GM19023 (cell line): ENCODE results near the gene HEY2.
"Not testable (repeated sequence)": the region's sequence is repeated elsewhere in the genome, so short reads cannot be mapped to it uniquely, and the experiment has no call there.

Source experiments
- ATAC-seq: cut with Tn5 transposase; IDR thresholded peaks from one replicate; pipeline ENCODE4 v1.9.1; 2021; ENCODE audit warnings: mild to moderate bottlenecking, moderate library complexity; ENCODE audit not compliant: unreplicated experiment

Gene HEY2

DNA sequence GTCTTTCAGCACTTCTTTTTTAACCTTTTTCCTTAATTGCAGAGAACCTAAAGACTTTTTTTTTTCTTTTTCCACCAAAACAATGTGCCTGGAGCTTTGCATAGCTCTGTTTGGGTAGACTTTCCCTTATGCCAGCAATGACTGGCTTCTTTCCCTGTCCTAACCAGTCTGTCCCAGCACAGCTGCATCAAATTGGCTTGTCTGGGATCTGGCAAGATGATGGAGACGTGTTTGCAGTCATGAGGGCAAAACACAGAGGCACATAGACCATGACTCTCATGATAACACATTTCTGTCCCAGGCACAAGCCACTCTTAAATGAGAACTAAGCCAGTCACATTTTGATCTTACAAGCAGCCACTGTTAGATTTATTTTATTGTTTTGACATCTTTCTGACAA lies 16.5 kb downstream of the HEY2 start:
- no peak for ATAC-seq

DNA sequence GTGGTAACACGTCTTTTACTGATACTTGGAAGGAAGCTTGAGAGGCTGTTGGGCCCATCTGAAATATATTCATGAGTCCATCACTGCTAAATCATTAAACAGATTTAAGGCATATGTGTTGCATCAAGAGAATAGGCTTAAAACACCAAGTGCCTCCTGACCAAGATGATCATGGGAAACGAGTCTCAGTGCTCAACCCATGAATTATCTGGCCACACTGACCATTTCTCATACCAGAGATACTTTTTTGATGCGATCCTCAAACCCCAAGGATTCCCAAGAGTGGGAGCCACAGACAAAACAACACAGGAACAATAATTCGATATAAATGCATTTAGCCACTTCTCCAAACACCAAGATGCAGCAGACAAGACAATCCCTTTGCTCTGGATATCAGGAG lies 17.2 kb downstream of the HEY2 start:
- no peak for ATAC-seq

DNA sequence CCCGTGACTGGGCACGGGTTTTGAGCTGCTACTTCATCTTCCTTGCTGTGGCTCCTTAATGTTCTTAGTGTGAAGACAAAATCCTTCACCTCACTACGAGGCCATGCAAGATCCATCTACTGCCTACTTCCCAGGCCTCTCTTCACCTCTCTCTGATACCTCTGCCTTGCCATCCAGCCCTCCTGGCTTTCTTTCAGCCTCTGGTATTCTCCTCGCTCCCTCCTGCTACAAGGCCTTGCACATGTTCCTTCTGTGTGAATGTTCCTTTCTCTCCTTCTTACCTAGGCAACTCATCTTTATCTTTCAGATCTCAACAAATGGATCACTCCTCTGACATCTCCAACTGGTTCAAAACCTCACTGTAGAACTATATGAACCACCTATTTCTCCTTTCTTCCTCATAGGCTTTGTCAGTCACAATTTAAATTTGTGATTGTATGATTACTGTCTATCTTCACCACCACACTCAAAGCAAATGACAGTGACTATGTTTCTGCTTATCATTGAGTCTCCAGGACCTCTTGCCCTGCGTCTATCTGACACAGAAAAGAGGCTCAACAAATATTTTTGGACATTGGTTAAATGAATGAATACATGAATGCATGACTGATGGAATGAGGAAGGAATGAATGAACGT lies 19.8 kb downstream of the HEY2 start:
- no peak for ATAC-seq

DNA sequence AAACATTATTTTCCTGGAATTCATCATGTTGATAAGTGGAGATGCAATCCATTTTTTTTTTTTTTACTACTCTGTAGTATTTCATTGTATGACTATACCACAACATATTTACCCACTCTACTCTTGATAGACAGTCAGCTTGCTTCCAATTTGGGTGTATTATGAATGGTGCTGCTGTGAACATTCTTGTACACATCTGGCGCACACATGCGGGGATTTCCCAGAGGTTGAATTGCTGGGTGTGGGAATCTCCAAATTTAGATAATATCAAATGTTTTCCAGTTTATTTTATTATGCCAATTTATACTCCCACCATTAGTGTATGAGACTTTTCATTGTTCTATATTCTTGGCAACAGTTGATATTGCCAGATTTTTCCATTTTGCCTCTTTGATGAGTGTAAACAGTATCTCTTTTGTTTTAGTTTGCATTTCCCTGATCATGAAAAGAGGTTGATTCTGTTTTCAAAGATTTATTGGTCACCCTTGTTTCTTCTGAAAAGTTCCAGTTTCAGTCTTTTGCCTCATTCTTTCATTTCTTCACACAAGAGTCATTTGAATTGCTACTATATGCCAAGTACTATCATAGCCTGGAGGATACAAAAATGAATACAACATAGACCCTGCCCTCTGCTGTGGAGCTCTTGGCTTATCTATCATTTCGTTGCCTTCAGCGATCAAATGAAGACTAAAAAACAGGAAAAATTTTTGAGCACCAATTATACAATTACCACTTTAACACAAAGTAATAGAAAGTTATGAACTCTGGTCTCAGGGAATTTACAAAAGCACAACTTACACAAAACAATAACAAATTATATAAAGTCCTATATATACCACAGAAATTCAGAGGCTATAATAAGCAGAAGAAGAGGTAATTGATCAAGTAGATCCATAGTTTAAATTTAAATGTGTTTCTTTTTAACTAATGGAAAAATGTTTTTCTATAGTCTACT lies 24.2 kb downstream of the HEY2 start:
- no peak for ATAC-seq

DNA sequence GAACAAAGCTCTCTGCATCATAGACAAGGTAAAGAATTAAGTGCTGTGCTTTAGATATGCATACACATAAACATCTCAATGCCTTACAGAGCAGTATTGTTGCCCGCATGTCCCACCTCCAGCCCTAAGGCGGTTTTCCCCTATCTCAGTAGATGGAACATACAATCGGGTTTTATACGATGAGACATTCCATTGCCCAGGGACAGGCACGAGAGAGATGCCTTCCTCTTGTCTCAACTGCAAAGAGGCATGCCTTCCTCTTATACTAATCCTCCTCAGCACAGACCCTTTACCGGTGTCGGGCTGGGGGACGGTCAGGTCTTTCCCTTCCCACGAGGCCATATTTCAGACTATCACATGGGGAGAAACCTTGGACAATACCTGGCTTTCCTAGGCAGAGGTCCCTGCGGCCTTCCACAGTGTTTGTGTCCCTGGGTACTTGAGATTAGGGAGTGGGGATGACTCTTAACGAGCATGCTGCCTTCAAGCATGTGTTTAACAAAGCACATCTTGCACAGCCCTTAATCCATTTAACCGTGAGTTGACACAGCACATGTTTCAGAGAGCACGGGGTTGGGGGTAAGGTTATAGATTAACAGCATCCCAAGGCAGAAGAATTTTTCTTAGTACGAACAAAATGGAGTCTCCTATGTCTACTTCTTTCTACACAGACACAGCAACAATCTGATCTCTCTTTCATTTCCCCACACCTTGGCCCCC lies 26.8 kb downstream of the HEY2 start:
- not testable (repeated sequence) for ATAC-seq

DNA sequence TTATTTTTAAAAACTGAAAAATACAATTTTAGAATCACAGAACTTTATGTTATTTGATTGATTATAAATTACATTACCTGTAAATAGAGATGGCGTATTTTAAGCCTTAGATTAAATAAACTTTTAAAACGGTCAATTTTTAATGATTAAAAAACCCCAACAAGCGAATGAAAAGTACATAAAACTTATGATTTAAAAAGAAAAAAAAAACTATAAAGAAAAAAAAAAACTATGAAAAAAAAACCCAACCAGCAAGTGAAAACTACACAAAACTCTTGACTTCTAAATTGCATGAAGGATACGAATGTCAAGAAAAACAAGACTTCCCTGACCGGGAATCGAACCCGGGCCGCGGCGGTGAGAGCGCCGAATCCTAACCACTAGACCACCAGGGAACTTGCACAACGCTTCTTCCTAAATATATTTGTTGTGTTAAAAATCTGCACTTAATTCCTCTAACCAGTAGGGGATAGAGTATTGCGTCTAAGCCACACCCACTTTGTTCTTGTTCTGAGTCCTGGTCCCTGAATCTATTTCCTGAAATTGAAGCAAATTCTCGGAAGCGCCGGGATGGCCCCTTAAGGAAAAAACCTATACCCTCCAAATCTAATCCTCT lies 30.6 kb downstream of the HEY2 start:
- ATAC-seq = peak; percentile 81

DNA sequence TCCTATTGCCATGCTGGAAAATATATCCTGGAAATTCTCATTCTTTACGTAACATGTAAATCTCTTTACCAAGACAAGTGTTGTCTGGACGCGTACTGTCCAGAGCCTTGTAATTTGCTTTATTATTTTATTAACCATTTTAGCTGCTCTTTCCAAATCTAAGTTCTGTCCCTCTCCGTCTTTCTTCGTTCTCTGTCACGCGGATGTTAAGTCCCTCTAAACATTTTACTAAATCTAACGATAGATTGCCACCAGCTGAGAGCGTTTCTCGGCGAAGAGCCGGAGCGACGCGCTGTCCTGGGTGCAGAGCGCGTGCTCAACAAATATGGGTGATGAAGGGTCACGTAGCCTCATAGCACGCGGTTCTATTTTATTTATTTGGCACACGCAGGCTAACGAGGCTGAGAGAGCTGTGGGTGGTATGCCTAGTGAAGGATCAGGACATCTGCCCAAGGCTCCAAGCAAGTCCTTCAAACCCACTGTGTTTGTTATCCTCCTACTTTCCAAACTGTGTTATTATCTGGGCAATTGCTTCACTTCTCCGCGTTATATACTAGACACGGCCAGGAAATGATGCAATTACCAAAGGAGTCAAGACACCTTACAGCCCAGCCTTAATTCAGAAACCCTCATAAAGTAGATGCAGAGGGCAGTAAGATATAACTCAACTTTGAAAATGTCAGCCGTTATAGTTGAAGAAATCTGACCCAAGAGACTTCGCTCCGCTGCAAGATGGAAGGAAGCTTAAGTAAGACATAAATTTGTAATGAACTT lies 31.3 kb downstream of the HEY2 start:
- peak; percentile 84 for ATAC-seq

DNA sequence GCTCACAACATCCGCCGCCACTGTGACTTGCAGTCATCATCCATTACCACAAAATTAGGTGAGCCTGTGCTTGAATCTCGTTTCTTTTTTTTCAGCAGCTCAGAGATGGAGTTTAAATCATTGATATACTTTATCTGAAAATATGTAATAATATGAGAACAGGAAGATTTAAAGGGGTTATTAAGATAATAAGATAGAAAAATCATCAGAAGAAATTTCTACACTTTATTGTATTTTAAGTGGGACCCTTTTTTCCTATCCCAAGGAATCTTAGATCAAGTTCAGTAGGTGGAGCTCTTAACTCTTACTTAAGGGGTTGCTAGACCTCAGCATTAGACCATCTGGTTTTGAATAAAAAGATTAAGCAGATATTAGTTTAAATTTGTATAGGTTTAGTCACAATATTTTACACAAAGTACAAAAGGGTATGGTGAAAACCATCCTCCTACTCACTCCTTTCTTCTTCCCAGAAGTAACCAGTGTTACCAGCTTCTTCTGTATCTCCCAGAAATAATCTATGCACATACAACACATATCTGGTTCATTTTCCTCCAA lies 32.0 kb downstream of the HEY2 start:
- ATAC-seq = peak; percentile 40

DNA sequence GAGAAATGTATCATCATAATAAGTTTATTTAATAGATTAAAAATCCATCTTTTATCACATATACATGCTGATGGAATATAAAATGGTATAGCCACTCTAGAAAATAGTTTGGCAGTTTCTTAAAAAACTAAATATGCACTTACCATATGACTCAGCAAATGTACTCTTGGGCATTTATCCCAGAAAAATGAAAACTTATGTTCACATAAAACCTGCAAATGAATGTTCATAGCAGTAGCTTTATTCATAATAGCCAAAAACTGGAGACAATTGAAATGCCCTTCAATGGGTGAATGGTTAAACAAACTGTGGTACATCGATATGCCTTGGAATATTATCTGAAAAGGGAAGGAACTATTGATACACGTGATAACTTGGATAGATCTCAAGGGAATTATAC lies 34.9 kb downstream of the HEY2 start:
- ATAC-seq = no peak

DNA sequence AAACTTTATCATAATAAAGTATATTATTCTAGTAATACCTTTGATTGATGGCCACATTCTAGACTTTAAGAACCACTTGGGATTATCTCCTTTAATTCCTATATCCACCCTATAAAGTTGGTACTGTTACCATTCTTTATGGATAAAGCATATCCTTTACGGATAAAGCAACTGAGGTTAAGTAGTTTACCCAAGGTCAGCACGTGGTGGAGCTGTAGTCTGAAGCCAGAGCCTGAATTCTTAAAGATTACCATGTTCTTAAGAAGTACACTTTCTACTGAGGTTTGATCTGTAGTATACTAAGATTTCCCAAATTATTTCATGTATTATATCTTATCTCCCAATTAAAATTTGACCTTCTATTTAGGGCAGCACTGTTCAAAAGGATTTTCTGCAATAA lies 38.4 kb downstream of the HEY2 start:
- no peak for ATAC-seq

DNA sequence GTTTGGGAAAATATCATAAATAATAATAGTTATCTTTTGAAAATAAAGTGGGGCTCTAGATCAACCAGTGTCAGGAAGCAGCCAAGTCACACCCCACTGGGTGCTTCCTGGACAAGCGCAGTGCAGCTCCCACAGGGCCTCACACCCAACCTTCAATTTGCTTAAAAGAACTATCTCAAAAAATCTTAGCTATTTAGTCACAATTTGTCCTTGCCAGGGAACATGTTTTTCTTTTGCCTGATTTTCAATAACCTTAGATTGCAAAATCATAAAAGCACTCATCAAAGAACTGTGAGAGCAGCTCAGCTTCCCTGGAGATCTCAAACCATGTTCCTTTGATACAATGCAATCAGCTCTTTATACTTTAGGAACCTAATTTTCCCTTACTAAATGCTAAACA lies 39.7 kb downstream of the HEY2 start:
- ATAC-seq = no peak

DNA sequence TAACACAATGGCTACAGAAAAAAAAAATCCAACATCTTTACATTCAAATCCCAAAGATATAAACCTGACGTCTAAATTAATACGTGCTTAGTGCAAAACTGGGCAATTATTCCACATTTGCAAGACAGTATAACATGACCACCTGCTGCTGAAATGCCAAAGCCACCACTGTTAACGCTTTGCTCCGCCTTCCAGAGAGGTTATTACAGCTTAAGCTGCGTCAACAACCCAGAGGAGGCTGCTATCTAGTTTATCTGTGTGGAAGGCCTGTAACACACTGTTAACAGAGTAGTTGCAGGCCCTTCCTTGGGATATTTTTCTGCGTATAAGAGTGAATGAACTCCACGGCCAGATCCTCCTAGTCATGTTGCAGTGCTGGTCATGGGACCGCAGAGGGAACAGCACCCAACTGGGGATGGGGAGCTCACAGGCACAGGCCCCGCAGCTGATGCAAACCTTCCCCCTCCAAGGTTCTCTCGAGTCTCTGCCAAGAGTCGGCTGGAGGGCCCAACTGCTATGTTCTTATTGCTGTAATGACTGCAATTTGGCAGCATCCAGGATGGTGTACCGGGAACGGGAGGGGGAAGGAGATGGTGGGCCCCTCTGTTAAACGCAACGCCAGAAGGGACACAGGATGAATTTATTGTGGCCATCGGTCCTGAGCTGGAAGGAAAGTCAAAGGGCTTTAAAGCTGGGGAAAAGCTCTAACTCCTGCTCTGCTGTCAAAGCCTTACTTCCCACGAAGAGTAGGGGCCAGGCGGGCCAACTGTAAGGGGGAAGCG lies 40.3 kb downstream of the HEY2 start:
- peak; percentile 24 for ATAC-seq

DNA sequence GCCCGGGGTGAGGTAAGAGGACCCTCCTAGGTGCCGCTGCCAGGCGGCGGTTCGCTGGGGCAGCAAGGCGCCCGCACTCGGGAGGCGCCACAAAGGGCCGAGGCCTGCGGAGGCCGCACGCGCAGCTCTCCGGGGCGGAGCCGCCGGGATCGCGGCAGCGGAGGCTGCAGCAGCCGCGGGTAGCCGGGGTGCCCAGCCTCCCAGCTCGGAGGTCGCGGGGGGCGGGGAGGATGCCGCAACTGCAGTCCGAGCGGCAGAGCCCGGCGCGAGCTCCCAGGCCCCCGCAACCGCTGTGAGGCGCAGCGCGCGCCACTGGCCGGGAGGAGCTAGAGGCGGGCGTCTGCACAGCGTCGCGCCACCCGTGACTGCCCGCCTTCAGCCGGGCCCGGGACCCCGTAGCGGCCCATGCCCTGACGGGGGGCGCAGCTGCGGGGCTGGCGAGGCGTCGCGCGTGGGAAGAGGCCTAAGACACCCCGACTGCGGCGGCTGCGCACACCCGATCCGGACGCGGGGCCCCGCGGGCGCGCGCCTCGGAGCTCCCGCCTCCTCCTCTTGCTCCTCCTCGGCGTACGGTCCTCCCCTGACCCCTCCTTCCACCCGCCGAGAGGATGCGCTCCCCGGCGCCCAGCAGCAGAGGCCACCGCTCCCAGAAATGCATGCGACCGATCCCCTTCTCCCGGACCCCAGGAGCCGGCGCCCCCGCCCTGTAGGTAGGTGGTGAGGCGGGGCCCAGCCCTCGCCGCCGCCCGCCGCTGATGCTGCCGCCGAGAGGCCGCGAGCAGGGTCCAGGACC lies 41.1 kb downstream of the HEY2 start, which contains the start of gene NCOA7:
TSS of gene NCOA7 (plus strand) at position 603 of the 793 bp plus-strand sequence. CDS start 24,395 bp downstream, outside the sequence.
- ATAC-seq = peak; percentile 82

DNA sequence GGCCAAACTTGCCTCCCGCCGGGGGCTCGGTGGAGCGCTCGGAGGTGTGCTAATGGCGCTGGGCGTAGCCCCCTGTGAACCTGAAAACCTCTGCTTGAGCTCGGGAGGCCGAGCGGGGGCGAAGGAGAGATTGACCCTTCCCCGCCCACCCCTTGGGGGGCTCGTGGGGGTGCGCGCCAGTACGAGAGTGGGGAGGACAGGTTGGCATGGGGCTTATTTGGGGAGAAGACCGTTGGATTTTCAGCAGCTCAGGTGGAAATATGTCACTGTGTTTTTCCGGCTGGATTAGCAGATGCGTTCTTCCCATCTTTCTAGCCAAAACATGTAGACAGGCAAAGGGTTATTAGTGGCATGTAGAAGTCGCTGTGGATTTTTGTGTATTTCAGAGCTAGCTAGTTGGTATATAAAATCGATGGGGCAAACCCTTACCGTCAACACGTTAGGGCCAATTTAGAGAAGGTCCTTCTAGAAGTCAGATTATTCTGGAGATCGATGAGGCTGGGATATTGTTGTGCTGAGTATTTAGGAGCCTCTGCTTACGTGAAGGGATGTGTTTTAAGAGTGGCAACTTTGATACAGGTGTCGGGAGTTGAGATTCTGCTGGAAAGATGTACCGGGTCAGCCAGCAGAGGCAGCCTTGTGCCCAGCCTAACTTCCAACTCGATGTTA lies 41.9 kb downstream of the HEY2 start:
- ATAC-seq = peak; percentile 39

DNA sequence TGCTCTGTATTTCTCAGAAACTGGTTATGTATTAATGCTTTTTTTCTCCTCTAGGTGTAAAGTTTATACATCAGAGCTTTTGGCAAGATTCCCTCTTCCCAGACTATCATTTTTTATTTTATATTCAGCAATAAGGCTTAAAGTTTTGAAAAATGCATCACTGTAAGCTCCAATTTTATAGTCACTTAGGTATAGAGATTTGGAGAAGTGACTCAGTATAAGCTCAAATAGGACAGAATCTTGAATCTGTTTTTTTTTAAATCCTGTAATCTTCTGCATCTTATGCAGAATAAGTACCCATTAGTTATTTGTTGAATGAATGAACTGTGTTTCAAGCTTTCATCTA lies 42.4 kb downstream of the HEY2 start:
- no peak for ATAC-seq

DNA sequence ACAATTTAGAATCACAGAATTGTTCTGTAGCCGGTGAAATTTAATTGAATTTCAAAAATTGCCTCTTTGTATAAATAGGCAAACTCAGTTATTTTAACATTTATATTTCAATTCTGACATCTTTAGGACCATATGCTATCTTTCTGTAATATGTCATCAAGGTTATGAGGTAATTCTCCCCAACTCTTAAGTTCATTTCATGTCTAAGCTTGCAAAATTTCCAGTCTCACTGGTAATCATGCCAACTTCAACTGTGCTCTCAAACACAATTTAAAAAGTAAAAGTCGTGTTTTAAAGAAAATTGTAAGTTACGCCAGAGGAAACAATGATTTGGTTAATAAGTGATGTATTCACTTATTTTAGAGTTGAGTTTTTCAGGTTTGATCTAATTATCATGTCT lies 42.7 kb downstream of the HEY2 start:
- ATAC-seq = no peak

DNA sequence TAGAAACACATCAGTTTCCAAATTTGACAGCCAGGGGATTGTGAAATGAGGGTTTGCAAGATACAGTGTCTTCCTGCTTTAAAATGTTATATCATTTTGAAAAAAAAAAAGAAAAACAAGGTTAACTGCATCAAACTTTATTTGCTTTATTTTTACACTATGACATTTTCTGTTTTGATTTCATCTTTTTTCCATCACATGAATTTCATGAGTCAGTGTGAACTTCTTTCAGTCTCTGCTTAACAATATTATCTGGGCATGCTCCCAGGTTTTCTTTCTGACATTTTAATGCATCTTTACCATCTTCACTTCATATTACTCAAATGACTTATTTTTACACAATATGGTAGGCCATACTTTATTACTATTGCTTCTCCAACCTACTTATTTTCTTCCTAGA lies 43.2 kb downstream of the HEY2 start:
- no peak for ATAC-seq

DNA sequence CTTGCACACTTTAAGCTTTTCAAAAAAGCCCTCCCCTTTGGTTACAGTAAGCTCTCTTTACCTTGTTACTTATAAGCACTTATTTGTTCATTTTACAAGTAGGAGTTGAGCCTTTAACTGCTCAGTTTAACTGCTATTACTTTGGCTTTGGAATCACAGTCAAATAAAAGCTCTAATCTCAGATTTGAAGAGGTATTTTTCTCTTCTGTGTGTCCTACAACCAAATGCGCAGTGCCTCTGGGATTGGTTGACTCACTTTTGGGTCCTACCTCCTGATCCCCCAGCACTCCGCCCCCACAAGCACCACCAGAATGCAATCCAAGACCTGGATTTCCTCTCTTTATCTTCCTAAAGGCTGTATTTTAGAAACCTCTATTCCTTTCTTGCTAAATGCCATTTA lies 43.8 kb downstream of the HEY2 start:
- ATAC-seq = no peak
